WERI-Rb-1 (cell line): Measurements from ENCODE around the gene DIP2B.

Experiments used
- DNase-seq: peaks from one replicate; pipeline ENCODE4 v3.0.0-alpha.2; 2020
- H3K27ac ChIP-seq: fragments of 250-450 bp; sonication (Bioruptor Pico); 2 replicates; pipeline ENCODE4 v1.5.1; 2020; ENCODE audit warnings: mild to moderate bottlenecking, moderate library complexity
- H3K27me3 ChIP-seq: fragments of 250-450 bp; sonication (Bioruptor Pico); 2 replicates; pipeline ENCODE4 v1.5.1; 2021; ENCODE audit warnings: mild to moderate bottlenecking, low read depth, moderate library complexity; ENCODE audit not compliant: insufficient read depth, severe bottlenecking
- H3K36me3 ChIP-seq: fragments of 250-450 bp; sonication (Bioruptor Pico); 2 replicates; pipeline ENCODE4 v1.5.1; 2020; ENCODE audit warnings: mild to moderate bottlenecking, moderate library complexity
- H3K4me3 ChIP-seq: 2 replicates; pipeline ENCODE4 v1.5.1; 2011; ENCODE audit warnings: low read depth, mild to moderate bottlenecking, control low read depth, low read length
- H3K9me3 ChIP-seq: fragments of 250-450 bp; sonication (Bioruptor Pico); 2 replicates; pipeline ENCODE4 v1.5.1; 2021; ENCODE audit warnings: mild to moderate bottlenecking, moderate library complexity; ENCODE audit not compliant: severe bottlenecking
- TF ChIP-seq, protein P1 (sequence below): IDR thresholded peaks from 2 replicates; pipeline ENCODE4 v1.5.1; 2011; ENCODE audit warnings: low read depth, mild to moderate bottlenecking, control low read depth, inconsistent platforms, low read length

Gene DIP2B

DNA sequence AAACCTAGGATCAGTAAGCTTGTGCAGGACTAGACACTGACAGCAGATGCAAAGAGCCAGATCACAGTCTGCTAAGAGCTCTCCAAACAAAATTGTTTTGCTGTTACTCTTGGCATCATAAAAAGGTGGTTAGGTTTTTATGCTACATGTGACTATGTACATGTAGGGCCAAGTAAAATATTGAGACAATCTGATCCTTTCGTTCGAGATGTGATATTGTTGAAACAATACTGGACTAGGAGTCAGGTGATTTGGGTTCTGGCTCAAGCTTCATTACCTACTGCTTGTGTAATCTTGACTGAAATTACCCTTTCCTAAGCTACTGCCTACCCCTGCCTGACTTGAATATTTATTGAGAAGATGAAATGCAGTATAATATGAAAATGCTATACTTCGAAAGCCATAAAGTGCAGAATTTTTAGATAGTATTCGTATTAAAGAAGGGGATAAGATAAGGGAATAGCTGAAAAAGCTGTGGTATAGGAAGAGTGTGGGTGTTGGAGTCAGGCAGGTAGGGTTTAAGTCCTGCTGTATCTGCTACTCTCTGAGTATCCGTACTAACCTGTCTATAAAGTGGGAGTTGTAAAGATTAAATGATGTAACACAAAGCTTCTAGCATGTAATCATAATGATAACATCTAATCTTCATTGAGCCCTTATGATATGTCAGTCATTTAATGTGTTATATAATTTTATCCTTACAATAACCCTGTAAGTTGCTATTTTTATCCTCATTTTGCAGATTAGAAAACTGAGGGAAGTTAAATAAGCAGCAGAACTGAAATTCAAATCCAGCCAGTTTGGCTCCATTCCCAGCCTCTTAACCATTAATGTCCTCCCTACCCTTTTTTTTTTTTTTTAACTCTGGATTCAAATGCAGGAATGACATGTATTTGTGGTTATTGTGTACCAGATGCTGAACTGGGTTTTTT lies 220.5 kb downstream of the DIP2B start:
- Histone ChIP-seq H3K9me3 (no peaks in the 10 kb centered on the region), H3K36me3 (peaks cover 37% of the 10 kb centered on the region), H3K4me3 (no peak overlapping the region), H3K27ac (no peak overlapping the region), H3K27me3 (no peaks in the 10 kb centered on the region)
- TF ChIP-seq, protein P1, sequence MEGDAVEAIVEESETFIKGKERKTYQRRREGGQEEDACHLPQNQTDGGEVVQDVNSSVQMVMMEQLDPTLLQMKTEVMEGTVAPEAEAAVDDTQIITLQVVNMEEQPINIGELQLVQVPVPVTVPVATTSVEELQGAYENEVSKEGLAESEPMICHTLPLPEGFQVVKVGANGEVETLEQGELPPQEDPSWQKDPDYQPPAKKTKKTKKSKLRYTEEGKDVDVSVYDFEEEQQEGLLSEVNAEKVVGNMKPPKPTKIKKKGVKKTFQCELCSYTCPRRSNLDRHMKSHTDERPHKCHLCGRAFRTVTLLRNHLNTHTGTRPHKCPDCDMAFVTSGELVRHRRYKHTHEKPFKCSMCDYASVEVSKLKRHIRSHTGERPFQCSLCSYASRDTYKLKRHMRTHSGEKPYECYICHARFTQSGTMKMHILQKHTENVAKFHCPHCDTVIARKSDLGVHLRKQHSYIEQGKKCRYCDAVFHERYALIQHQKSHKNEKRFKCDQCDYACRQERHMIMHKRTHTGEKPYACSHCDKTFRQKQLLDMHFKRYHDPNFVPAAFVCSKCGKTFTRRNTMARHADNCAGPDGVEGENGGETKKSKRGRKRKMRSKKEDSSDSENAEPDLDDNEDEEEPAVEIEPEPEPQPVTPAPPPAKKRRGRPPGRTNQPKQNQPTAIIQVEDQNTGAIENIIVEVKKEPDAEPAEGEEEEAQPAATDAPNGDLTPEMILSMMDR = no peak
- DNase-seq = no peak

DNA sequence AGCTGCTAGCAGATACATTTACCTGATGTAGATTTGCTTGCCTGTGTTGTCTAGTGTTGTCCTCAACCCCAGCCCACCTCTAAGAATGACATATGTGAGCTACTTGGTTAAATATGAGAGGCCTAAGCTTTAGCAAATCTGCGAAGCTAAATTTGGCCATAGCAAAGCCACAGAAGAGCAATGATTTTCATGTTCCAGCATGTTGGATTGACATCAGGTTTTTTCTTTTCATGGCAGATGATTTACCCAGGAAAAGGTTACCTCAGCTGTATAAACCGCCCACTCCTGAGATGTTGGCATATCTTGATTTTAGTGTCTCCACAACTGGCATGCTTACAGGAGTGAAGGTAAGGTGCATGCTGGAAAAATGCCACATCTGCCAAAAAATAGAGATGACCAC lies 222.7 kb downstream of the DIP2B start:
- H3K9me3 ChIP-seq = no peaks in the 10 kb centered on the region
- H3K36me3 ChIP-seq = peaks cover 46% of the 10 kb centered on the region
- H3K27me3 ChIP-seq = no peaks in the 10 kb centered on the region
- TF ChIP-seq, protein P1 = no peak
- H3K27ac ChIP-seq = no peak overlapping the region
- H3K4me3 ChIP-seq = no peak overlapping the region
- no peak for DNase-seq

DNA sequence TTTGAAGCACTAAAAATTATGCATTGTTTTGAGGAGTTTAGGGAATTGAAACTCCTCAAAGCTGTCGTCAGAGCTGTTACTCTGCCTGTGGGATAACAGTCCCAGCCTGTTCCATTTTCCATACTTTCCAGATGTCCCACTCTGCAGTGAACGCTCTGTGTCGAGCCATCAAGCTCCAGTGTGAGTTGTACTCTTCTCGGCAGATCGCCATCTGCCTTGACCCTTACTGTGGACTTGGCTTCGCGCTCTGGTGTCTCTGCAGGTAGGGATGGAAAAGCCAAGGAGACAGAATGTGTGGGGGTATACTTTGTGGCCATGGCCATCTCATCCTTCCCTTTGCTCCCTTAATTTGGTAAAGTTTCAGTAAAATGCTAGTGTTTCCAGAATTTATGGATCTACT lies 223.6 kb downstream of the DIP2B start:
- H3K9me3 ChIP-seq = no peaks in the 10 kb centered on the region
- TF ChIP-seq, protein P1 = no peak
- DNase-seq = no peak
- H3K27me3 ChIP-seq = no peaks in the 10 kb centered on the region
- peaks cover 42% of the 10 kb centered on the region for H3K36me3 ChIP-seq
- no peak overlapping the region for H3K4me3 ChIP-seq
- no peak overlapping the region for H3K27ac ChIP-seq

DNA sequence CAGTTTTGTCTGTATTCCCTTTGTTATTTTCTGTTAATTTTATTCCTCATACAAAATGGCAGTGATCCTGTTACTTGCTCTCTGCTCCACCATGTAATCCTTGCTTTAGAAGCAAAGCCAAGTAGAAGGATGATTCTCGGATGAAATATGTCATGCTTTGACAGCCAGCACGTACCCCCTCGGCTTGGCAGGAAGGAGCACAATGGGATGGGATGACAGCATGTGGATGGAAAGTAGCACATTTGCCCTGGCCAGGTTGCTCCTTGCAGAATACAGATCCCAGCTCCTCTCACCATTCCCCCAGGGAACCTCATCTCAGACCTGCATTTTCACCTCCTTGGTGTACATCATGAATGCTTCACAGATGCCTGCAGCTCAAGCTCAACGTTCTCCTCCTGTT lies 224.1 kb downstream of the DIP2B start:
- no peak for DNase-seq
- TF ChIP-seq, protein P1 = no peak
- H3K27me3 ChIP-seq = no peaks in the 10 kb centered on the region
- H3K36me3 ChIP-seq = peaks cover 43% of the 10 kb centered on the region
- H3K27ac ChIP-seq = no peak overlapping the region
- no peak overlapping the region for H3K4me3 ChIP-seq
- H3K9me3 ChIP-seq = no peaks in the 10 kb centered on the region

DNA sequence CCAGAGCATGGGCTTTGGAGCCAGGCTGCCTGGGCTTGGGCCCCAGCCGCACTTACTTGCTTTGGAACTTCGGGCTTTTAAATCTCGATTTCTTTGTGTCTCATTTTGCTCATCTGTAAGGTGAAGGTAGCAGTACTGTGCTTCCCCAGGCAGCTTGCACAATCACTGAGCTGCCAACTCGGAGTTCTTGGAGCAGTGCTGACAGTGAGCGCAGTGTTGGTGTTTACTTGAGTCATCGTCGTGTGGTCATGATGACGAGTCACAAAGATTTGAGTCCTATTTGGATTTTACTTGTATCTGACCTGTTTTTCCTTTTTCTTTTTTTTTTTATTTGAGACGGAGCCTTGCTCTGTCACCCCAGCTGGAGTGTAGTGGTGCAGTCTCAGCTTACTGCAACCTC lies 227.8 kb downstream of the DIP2B start:
- TF ChIP-seq, protein P1 = no peak
- no peak overlapping the region for H3K27ac ChIP-seq
- DNase-seq = no peak
- H3K36me3 ChIP-seq = peaks cover 39% of the 10 kb centered on the region
- H3K9me3 ChIP-seq = no peaks in the 10 kb centered on the region
- no peaks in the 10 kb centered on the region for H3K27me3 ChIP-seq
- no peak overlapping the region for H3K4me3 ChIP-seq
